NCI-H2081 (cell line): Measurements from ENCODE around the gene ANP32E.

Experiments
- DNase-seq, 2 experiments: peaks; one replicate each; lab custom pipeline; 2025; lab: John Stamatoyannopoulos, UW

Gene ANP32E

GRCh38 chr1:150235852-150236613 lies at the start of gene ANP32E:
Gene ANP32E, minus strand, starts transcription at chr1:150236112. Its CDS starts 326 bp downstream, at chr1:150235786.
- peak; percentile 100 for DNase-seq

DNA sequence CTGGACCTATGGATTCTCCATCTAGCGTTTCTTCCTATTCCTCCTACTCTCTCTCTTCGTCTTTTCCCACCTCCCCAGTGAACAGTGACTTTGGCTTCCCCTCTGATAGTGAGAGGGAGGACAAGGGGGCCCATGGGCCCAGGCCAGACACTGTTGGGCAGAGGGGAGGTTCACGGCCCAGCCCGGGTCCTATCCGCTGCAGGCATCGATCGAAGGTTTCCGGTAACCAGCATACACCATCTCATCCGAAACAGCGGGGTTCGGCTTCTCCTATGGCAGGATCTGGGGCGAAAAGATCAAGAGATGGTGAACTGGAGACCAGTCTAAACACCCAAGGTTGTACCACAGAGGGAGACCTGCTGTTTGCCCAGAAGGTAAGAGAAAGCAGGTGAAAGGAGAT lies 47.3 kb upstream of the ANP32E start:
- DNase-seq = no peak

- peak; percentile 79 to 87 for DNase-seq
These were observed 46.6 kb upstream of the ANP32E start for GRCh38 chr1:150282558-150282958.

DNA sequence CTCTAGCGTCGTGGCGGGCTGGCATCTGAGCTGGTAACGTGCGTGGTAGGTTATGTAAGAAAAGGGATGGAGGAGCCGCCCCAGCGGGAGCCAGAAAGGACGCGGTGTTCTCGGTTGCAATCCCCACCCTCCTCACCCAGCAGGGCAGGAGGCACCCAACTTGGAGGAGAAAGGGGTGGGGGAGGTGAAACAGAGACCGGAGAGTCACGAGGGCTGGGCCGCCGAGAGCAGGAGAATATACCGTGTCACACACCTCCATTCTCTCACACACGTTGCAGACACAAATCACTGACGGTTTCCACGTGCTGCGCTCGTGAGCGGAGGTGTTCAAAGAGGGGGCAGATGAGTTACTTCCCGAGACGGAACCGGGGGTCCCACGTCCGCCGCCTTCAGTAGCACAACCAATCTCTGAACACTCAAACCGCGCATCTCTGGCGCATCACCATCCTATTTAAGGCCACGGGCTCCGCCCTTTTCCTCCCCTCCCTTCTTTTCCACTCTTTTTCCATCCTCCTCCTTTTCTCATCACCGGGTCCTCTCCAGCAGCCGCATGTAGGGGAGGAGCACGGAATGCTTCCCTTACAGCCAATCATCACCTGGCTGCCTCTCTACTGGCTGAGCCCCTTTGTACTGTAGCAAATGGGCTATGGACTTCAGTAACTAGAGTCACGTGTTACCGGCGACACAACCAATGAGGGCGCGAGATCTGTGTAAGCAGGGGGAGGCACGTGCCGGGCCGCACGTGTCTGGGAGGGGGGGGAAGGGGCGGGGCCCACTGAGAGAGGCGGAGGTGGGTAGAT lies 46.0 kb upstream of the ANP32E start, which contains the start of gene CIART:
Gene CIART (plus strand): TSS at position 797 of the 800 bp plus-strand sequence. CDS start 714 bp downstream, outside the sequence.
- peak; percentile 99 to 100 for DNase-seq

DNA sequence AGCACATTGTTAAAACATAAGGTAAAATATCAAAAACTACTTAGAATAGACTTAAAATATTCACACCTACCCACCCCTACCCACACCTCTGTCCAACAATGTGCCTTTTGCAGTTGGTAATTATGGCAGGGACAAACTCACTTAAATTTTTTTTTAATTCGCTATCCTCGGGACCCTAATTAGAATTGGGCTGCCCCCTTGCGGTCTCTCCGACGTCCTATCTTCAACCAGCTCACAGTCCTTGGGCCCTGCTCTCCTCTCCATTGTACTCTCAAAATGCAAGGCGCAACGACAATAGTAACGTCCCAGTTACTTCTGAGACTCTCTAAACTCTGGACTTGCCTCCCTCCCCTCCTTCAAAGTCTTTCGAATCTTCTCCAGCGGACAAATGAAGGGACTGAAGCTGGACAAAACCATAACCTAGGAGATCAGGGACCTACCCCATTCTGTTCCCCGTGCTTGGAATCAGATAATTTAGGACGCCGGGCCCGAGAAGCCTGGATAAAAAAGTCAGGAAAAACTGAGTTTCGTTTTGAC lies 45.4 kb upstream of the ANP32E start:
- peak; percentile 76 to 84 for DNase-seq

DNA sequence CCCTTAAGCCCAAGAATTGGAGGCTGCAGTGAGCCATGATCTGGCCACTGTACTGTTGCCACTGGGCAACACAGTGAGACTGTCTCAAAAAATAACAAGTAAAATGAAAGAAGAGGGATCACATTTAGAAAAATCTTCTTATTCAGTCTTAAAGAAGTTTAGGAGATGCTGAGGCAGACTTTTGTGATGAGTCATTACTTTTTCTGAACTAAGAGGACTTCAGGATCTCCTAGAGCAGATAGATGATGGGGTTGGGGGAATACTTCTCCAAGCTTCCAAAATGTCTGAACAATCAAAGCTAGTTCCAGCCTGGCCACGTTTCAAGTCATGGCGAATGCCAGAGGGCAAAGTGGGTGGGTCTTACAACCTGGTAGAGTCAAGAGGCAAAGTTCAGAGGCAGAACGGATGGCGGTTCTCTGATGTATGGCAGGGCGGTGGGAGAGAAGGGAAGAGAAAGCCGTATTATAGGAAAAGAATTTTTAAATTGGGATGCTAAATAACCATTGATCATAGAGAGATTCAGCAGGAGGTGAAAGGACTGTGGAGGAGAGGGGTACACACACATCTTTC lies 44.3 kb upstream of the ANP32E start:
- DNase-seq = no peak

- DNase-seq = no peak
These were observed 37.4 kb upstream of the ANP32E start for GRCh38 chr1:150273311-150273710.

- DNase-seq = no peak
These were observed 35.5 kb upstream of the ANP32E start for GRCh38 chr1:150271291-150271959.

DNA sequence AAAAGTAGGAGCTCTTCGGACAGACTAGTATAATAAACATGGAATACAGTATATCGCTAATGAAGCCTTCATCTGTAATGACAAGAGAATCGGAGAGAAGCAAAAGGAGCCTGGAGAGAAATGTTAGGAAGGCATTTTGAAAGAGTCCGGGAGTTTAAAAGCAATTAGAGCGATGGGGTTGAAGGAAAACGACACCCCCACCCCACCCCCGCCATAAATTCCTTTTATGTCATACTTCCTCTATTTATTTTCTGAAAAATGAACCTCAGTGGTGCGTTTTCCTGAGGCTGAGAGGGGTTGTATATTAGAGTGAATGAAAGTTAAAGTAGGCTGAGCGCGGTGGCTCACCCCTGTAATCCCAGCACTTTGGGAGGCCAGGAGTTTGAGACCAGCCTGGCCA lies 33.5 kb upstream of the ANP32E start:
- no peak for DNase-seq

DNA sequence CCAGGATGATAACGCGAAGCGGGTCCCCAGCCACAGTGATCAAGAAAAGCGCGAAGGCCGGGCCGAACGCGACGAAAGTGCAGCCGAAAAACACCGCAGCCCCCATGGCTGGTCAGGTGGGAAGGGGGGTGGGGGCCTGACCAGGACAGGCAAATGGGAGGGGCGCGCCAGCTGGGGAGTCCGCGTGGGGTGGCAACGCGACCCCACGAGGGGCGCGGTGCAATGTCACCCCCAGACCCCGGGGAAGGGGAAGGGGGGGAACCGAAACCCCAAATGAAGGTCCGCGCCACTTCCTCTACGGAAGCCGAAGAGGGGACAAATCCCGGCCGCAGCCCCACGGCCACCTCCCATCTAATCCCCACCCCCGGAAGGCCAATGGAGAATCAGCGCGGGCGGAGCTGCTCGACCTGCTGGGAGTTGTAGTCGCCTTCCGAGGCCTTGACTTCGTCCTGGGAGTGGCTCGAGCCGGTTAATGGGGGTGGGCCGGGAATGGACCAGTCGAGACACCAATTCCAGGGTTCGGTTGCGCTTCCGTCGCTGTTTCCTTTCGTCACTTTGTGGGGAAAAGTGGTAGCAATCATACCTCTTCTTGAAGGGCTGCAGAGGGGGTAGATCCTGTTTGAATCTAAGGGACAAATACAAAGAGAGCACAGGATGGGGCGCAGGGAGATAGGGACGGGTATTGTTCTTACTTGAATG lies 32.9 kb upstream of the ANP32E start, which contains the start of gene APH1A:
Gene APH1A (minus strand): TSS at position 312 of the 699 bp plus-strand sequence. CDS start 206 bp downstream, at position 106.
- DNase-seq = peak; percentile 99 to 100

- no peak for DNase-seq
These were observed 32.4 kb upstream of the ANP32E start for GRCh38 chr1:150268340-150268704.

DNA sequence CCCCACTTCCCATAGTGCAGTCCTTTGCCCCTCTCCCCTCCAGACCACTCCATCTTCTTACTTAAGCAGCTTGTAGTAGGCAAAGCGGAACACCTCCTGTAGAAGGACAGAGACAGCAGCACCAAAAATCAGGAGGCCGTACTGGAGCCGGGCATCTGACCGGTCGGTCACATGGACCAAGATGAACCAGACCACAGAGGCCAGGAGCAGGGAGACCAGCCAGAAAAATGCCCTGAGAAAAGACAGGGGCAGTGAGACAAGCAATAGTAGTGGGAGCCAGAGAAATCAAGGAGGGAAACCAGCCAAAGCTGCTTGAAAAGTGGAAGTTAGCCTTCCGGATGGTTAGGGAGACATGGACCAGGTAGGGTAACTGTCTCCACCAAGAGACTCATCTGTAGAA lies 32.0 kb upstream of the ANP32E start:
- no peak for DNase-seq

DNA sequence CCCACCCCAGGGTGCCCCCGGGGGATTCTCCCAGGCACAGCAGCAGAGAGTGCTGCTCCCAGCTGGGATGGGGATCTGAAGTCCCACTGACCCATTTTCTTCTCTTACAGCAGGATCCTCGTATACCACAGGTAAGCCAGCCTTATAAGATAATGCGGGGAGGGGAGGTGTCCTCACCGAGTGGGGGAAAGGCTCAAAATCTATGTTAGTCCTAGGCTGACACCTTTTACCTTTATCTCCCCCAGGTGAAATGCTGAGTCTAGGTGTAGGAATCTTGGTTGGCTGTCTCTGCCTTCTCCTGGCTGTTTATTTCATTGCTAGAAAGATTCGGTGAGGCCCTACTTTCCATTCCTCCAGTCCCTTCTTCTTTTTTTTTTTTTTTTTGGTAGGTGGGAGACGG lies 27.6 kb upstream of the ANP32E start:
- no peak for DNase-seq

- no peak for DNase-seq
These were observed 26.7 kb upstream of the ANP32E start for GRCh38 chr1:150262388-150263320.

DNA sequence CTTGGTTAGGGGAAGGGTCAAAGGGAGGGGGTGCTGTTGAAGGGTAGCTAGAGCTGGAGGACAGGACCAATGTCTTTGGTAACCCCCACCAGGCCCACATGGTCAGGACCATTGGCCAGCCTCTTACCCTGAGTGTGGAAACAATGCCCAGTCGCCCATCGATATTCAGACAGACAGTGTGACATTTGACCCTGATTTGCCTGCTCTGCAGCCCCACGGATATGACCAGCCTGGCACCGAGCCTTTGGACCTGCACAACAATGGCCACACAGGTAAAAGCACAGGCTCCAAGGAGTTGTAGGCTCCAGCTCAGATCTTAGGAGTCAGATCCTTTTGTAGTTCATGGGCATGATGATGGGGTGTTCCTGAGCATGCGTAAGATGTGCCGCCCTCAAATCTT lies 25.5 kb upstream of the ANP32E start:
- DNase-seq = no peak

DNA sequence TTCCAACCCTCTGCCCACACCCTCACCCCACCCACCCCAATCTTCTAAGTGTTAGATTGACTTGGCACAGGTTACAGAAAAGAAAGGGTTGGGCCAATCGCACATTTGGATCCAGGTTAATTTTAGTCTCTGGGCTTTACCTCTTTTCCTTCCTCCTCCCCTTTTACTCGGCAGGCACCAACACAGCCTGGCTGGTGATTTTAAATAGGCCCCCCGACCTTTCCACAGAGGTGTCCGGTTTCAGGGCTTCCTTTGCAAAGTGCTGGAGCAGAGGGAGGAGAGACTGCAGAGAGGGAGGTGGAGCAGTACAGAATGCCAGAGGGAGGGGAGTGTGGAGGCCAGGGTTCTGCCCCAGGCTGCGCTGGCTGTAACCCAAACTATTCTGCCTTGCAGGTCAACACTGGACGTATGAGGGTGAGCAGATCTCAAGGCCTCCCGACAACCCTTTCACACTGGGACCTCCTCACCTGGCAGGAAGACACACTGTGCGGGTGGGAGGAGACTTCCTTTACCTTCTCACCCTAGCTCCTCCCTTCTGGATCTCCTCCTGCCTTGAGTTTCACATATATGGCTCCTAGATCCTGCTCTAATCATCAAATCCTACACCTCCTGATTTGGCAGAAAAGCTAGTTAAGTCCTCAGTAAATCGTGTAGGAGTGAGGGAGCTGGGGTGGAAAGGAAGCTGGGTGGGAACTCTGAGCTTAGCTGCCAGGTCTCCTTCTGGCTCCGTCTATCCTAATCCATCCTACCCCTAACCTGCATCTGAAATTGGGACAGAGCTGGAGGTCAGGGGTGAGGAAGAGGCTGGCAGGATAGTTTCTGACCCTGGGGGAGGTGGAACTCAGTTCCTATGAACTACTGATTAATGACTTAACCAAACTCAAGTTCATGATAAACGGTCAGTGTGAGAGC lies 24.1 kb upstream of the ANP32E start:
- peak; percentile 71 to 83 for DNase-seq

- DNase-seq = no peak
These were observed 23.3 kb upstream of the ANP32E start for GRCh38 chr1:150259217-150259616.

- DNase-seq = no peak
These were observed 22.0 kb upstream of the ANP32E start, which contains the start of gene CA14 for GRCh38 chr1:150257624-150258585. Gene CA14, plus strand, starts transcription at chr1:150257774. Its CDS starts 355 bp downstream, at chr1:150258129.
